Measurements from ENCODE around the gene PI3.

The PI3 gene

DNA sequence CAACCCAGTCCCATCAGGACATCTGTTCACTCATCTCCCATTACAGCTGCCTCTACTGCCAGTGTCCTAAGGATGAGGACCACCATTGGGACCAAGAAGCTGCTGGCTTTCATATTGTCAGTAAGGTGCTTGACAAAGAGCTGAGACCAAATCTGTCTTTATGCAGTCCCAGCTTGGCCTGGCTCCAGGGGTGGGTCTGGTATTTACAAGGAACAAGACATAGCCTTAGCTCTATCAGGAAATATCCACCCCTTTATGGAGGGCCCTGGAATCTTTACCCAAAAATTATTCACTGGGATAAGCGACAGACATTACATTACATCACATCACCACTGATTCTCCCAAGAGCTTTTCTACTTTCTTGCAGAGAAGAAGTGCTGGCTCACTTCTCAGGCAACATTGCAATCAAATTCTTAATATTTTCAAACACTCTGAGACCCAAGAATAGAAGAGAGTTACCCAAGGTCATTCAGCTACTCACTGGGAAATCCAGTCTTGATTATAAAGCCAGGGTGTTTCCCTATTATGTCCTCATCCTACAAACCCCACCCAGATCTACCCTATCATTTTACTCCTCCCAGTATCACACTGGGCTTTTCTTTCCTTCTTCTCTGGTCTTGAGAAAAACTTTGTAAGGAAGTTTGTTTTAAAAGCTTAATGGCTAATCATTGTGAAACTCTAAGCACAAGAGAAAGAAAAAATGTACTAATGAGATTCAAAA is 11.5 kb upstream of the PI3 start:
- DNase-seq (ENCODE audit: low read depth in 2 of 2) = no peak
- TF ChIP-seq, protein P1, sequence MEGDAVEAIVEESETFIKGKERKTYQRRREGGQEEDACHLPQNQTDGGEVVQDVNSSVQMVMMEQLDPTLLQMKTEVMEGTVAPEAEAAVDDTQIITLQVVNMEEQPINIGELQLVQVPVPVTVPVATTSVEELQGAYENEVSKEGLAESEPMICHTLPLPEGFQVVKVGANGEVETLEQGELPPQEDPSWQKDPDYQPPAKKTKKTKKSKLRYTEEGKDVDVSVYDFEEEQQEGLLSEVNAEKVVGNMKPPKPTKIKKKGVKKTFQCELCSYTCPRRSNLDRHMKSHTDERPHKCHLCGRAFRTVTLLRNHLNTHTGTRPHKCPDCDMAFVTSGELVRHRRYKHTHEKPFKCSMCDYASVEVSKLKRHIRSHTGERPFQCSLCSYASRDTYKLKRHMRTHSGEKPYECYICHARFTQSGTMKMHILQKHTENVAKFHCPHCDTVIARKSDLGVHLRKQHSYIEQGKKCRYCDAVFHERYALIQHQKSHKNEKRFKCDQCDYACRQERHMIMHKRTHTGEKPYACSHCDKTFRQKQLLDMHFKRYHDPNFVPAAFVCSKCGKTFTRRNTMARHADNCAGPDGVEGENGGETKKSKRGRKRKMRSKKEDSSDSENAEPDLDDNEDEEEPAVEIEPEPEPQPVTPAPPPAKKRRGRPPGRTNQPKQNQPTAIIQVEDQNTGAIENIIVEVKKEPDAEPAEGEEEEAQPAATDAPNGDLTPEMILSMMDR (IDR thresholded peaks at IDR 0.05; ENCODE audit: low read depth, low read length) = no peak
- no peak overlapping the region for H3K4me3 ChIP-seq (replicated peaks in 1 of 2; ENCODE audit: low read depth in 2 of 2, low read length in 2 of 2)

DNA sequence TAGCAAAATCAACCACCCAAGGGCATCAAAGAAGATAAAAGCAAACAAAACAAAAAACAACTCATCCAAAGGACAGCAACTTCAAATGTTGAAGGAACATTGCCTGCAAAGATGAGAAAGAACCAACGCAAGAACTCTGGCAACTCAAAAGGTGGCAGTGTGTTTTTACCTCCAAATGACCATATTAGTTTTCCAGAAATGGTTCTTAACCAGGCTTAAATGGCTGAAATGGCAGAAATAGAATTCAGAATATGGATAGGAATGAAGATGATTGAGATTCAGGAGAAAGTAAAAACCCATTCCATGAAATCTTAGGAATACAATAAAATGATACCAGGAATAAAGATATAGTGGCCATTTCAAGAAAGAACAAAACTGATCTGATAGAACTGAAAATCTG is 9.8 kb upstream of the PI3 start:
- TF ChIP-seq, protein P1 (IDR thresholded peaks at IDR 0.05; ENCODE audit: low read depth, low read length) = no peak
- DNase-seq (ENCODE audit: low read depth in 2 of 2) = no peak
- H3K4me3 ChIP-seq (replicated peaks in 1 of 2; ENCODE audit: low read depth in 2 of 2, low read length in 2 of 2) = no peak overlapping the region

DNA sequence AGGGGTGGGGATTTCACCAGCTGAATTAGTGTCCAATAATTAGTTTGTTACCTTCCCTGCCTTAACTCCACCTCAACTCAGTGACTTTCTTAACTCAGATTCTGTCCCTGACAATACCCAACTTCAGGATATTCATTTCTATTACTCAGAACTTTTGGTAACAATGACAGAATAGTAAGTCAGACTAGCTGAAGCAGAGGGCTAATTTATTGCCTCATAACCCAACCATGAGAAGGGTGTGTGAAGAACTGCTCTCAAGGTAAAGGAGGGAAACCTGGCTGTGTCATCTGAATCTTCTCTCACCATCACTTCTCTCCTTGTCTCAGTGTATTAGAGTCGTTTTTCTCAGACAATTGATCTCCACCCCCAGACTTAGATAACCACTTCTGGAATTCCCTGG is 1.2 kb upstream of the PI3 start:
- DNase-seq (ENCODE audit: low read depth in 2 of 2) = no peak
- TF ChIP-seq, protein P1 (IDR thresholded peaks at IDR 0.05; ENCODE audit: low read depth, low read length) = no peak
- H3K4me3 ChIP-seq (replicated peaks in 1 of 2; ENCODE audit: low read depth in 2 of 2, low read length in 2 of 2) = no peak overlapping the region

DNA sequence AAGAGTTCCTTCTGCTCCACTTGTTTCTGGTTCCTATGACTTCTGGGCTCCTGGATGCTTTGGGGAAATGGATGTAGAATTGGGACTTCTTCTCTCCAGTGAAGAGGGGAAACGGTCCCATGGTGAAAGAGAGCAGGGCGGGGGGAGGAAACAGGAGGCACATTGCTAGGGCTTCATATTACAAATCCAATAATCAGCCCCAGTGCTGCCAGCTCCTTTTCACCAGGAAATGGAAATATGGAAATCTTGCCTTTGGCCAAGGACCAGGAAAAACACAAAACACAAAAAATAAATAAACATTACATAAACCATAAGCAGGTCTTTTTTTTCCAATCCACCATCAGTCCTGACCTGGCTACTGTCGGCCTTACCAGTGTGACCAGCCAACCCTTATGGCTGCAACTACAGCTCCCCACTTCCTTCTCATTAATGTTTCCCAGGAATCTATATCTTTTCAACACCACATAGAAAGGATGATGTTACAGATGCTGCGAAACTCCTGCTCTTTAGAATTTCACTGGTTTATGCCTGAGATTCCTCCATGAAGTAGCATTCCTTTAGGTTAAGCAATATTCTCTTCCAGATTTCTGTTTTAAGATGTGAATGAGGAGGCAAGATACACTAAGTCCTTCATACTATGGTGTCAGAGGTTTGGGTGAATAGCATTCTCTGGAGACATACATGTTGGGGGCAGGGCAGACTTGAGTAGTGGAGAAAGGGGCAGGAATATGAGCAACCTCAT is 2.0 kb downstream of the PI3 start:
- H3K4me3 ChIP-seq (replicated peaks in 1 of 2; ENCODE audit: low read depth in 2 of 2, low read length in 2 of 2) = no peak overlapping the region
- TF ChIP-seq, protein P1 (IDR thresholded peaks at IDR 0.05; ENCODE audit: low read depth, low read length) = no peak
- DNase-seq (ENCODE audit: low read depth in 2 of 2) = no peak

DNA sequence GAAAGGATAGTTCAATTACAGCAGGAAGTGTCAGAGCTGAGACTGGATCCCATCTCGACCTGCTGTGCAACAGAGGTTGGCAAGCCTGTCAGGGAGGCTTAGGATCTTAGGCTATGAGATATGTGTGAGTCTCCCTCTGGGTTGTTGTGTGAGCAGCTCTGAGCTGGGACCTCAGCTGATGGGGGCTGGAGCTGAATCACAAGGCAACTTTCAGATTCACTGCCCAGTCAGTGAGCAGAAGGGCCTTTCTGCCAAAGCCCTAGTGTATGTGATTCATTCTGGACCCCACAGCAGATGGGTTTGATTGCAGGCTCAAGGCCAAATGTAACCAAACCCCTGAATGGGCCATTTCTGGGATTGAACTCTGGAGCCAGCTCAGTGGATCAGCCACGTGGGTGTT is 4.5 kb downstream of the PI3 start:
- no peak for DNase-seq (ENCODE audit: low read depth in 2 of 2)
- TF ChIP-seq, protein P1 (IDR thresholded peaks at IDR 0.05; ENCODE audit: low read depth, low read length) = no peak
- no peak overlapping the region for H3K4me3 ChIP-seq (replicated peaks in 1 of 2; ENCODE audit: low read depth in 2 of 2, low read length in 2 of 2)

DNA sequence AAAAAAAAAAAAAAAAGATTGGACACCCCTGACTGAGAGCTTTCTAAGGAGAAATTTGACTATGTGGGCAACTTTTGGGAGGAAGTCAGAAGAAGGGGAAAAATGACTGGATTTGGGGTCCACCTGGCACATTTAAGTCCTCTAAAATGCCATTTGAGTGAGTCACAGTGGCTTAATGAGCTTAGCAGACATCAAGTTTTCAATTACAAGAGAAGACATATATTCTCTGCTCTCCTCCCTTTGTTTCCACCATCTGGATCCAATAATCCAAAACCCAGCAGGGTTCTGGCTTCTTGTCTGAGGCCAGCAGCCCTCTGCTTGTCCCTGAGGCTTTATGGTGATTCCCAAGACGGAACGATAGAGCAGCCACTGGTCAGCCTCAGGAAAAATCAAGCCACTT is 6.9 kb downstream of the PI3 start:
- no peak overlapping the region for H3K4me3 ChIP-seq (replicated peaks in 1 of 2; ENCODE audit: low read depth in 2 of 2, low read length in 2 of 2)
- no peak for DNase-seq (ENCODE audit: low read depth in 2 of 2)
- TF ChIP-seq, protein P1 (IDR thresholded peaks at IDR 0.05; ENCODE audit: low read depth, low read length) = no peak
